GM12878 (cell line): ENCODE results near the gene HCN1. TPM values are rescaled to one million over a fixed set of nuclear protein-coding genes. Genes with fewer than 3 reads are reported as not detected.
"Not testable (repeated sequence)": the region's sequence is repeated elsewhere in the genome, so short reads cannot be mapped to it uniquely, and the experiment has no call there.

Experiments used
- ATAC-seq: fragments of 200-7000 bp; cut with Tn5 transposase; 3 replicates; pipeline ENCODE4 v1.9.1; 2020; ENCODE audit warnings: mild to moderate bottlenecking, moderate library complexity
- BruUV-seq: library from RNA; stranded (reverse); fragments of 400-500 nt; replicated peaks from 2 replicates; lab custom pipeline; 2021; lab: Mats Ljungman, UMichigan
- CTCF ChIA-PET: fragments of 300-600 bp; sonication (Branson Sonifier 250); formaldehyde crosslinking; extraction: SDS; loops from one replicate; lab custom pipeline; 2021; ENCODE audit warnings: inconsistent platforms; lab: Yijun Ruan, JAX
- POLR2A ChIA-PET: fragments of 350-600 bp; formaldehyde crosslinking; extraction: SDS; loops from one replicate; lab custom pipeline; 2021; ENCODE audit warnings: inconsistent platforms; lab: Charles Lee
- RAD21 ChIA-PET: fragments of 300-600 bp; sonication (Branson Sonifier 250); formaldehyde crosslinking; loops from one replicate; lab custom pipeline; 2023; ENCODE audit warnings: antibody characterized with exemption; ENCODE audit not compliant: unreplicated experiment; lab: Charles Lee
- SMC1A ChIA-PET: fragments of 300-600 bp; sonication (Branson Sonifier 250); formaldehyde crosslinking; loops from one replicate; lab custom pipeline; 2023; ENCODE audit not compliant: unreplicated experiment, uncharacterized antibody; lab: Charles Lee
- DNase-seq: peaks from one replicate; pipeline ENCODE4 v3.0.0-alpha.2; 2011; ENCODE audit warnings: low read depth, low spot score
- FAIRE-seq: peaks from 3 replicates; lab custom pipeline; 2011; peaks lifted over from hg19 to GRCh38; lab: Jason Lieb, UNC
- H2AFZ ChIP-seq: 2 replicates; pipeline ENCODE4 v1.6.0; 2011; ENCODE audit warnings: low read depth, low read length, control low read depth; ENCODE audit not compliant: control insufficient read depth
- H3K27ac ChIP-seq: 2 replicates; pipeline ENCODE4 v1.5.1; 2011; ENCODE audit warnings: control low read depth; ENCODE audit not compliant: control insufficient read depth, insufficient read depth
- H3K27me3 ChIP-seq, 2 experiments: replicated peaks in 1 of 2; 2 replicates each; pipeline versions ENCODE4 v1.6.0 to v1.6.1; 2011; ENCODE audit warnings: low read length in 1 of 2; ENCODE audit not compliant: control insufficient read depth in 2 of 2, insufficient read depth in 2 of 2
- H3K36me3 ChIP-seq, 2 experiments: 2 replicates each; pipeline ENCODE4 v1.5.1; 2011; ENCODE audit warnings: low read length in 1 of 2; ENCODE audit not compliant: control insufficient read depth in 2 of 2, insufficient read depth in 2 of 2
- H3K4me1 ChIP-seq: 2 replicates; pipeline ENCODE4 v1.6.1; 2011; ENCODE audit warnings: mild to moderate bottlenecking, low read length, moderate library complexity, mixed read lengths; ENCODE audit not compliant: control insufficient read depth, insufficient read depth
- H3K4me2 ChIP-seq: 2 replicates; pipeline ENCODE4 v1.6.0; 2011; ENCODE audit warnings: control low read depth; ENCODE audit not compliant: control insufficient read depth, insufficient read depth
- H3K4me3 ChIP-seq: fragments of 200-600 bp; sonication (generic); 2 replicates; pipeline ENCODE4 v1.5.1; 2016
- H3K79me2 ChIP-seq: 2 replicates; pipeline ENCODE4 v1.6.0; 2011; ENCODE audit warnings: low read length; ENCODE audit not compliant: control insufficient read depth, insufficient read depth
- H3K9ac ChIP-seq: 2 replicates; pipeline ENCODE4 v1.8.0; 2011; ENCODE audit warnings: low read length, control low read depth, mixed read lengths; ENCODE audit not compliant: control insufficient read depth, insufficient read depth
- H3K9me3 ChIP-seq: replicated peaks from 3 replicates; pipeline ENCODE4 v1.5.1; 2011; ENCODE audit warnings: mild to moderate bottlenecking, low read length; ENCODE audit not compliant: control insufficient read depth, insufficient read depth
- H4K20me1 ChIP-seq: 2 replicates; pipeline ENCODE4 v1.6.0; 2011; ENCODE audit not compliant: control insufficient read depth, insufficient read depth
- BCL3 ChIP-seq: IDR thresholded peaks from 2 replicates; pipeline ENCODE4 v1.6.1; 2011; ENCODE audit warnings: borderline replicate concordance, low read depth, mild to moderate bottlenecking, moderate library complexity, low read length; ENCODE audit not compliant: insufficient read depth, poor library complexity, severe bottlenecking
- EZH2 ChIP-seq: IDR thresholded peaks from 2 replicates; pipeline ENCODE4 v1.6.1; 2012; ENCODE audit warnings: low read depth, mild to moderate bottlenecking, control low read depth, inconsistent platforms, low read length, borderline replicate concordance; ENCODE audit not compliant: control insufficient read depth
- HDAC6 ChIP-seq: fragments of 200-600 bp; sonication (generic); IDR thresholded peaks from one replicate; pipeline ENCODE4 v1.8.0; 2017; ENCODE audit warnings: antibody characterized with exemption; ENCODE audit not compliant: unreplicated experiment
- MEF2B ChIP-seq: fragments of 450-650 bp; IDR thresholded peaks from 2 replicates; pipeline ENCODE4 v1.6.1; 2018; ENCODE audit warnings: mild to moderate bottlenecking, moderate library complexity; ENCODE audit not compliant: partially characterized antibody, poor library complexity, severe bottlenecking
- NFYB ChIP-seq: IDR thresholded peaks from 2 replicates; pipeline ENCODE4 v1.6.1; 2011; ENCODE audit warnings: low read depth, mild to moderate bottlenecking, low read length, improper control_type of control experiment, moderate library complexity; ENCODE audit not compliant: insufficient read depth
- RFX5 ChIP-seq: IDR thresholded peaks from 2 replicates; pipeline ENCODE4 v1.6.1; 2011; ENCODE audit warnings: low read depth, low read length, improper control_type of control experiment
- SREBF1 ChIP-seq: IDR thresholded peaks from 2 replicates; pipeline ENCODE4 v1.6.1; 2012; ENCODE audit warnings: mild to moderate bottlenecking, low read length
- TARDBP ChIP-seq: IDR thresholded peaks from 2 replicates; pipeline ENCODE4 v1.6.1; 2016; ENCODE audit warnings: borderline replicate concordance
- ZNF274 ChIP-seq: IDR thresholded peaks from one replicate; pipeline ENCODE4 v1.8.0; 2011; ENCODE audit not compliant: insufficient read length, insufficient read depth
- WGBS: methylation state at CpG from one replicate; pipeline ENCODE4 v1.1.6; 2016; ENCODE audit warnings: low lambda C conversion rate; ENCODE audit not compliant: insufficient replicate concordance, insufficient coverage; ENCODE audit errors: missing lambda C conversion rate; 5-methylcytosine and 5-hydroxymethylcytosine counted together
- in situ Hi-C: fragments of 300-500 bp; cut with MboI; formaldehyde crosslinking; loops from 9 replicates; pipeline ENCODE4 v1.14.3; 2018; ENCODE audit warnings: mixed read lengths
- intact Hi-C: fragments of 100-400 bp; cut with micrococcal nuclease; formaldehyde crosslinking; loops from one replicate; pipeline ENCODE4 v1.14.2; 2022; ENCODE audit not compliant: unreplicated experiment
- polyA plus RNA-seq, 11 experiments: library from polyadenylated mRNA; depleted of rRNA in 4 of 11; unstranded in 6 of 11; stranded (reverse) in 5 of 11; fragments of >200 nt; fragmentation: Nextera tagmentation in 4 of 11; fragmentation: Illumina TruSeq in 1 of 11; extraction: Ambion mirVana in 4 of 11; extraction: Trizol in 1 of 11; gene quantifications; 1 replicate in 1 of 11; 2 replicates in 10 of 11; pipeline versions ENCODE4 v1.2.1 to v1.2.3, GENCODE V29; 2011 to 2016; ENCODE audit warnings: inconsistent platforms in 2 of 11, missing spikeins in 2 of 11, low read depth in 1 of 11
- total RNA-seq, 4 experiments: library from RNA; depleted of rRNA in 3 of 4; stranded (reverse); fragments of >200 nt in 3 of 4; fragmentation: Illumina TruSeq in 1 of 4; extraction: Trizol in 1 of 4; gene quantifications; 2 replicates each; pipeline versions ENCODE4 v1.2.1 to v1.2.3, GENCODE V29; 2013 to 2021
- TF ChIP-seq, protein P1 (sequence below): fragments of 450-650 bp; IDR thresholded peaks from 2 replicates; pipeline ENCODE4 v1.6.1; 2017; ENCODE audit warnings: mild to moderate bottlenecking, moderate library complexity

The HCN1 gene
- total and polyA plus RNA-seq, 10 of the 15 experiments (the other 5 are each of a cell fraction or from before 2014, with no cell fraction given): not detected

- TF ChIP-seq SREBF1: no peak
- no peak for TF ChIP-seq BCL3
- TF ChIP-seq, protein P1, sequence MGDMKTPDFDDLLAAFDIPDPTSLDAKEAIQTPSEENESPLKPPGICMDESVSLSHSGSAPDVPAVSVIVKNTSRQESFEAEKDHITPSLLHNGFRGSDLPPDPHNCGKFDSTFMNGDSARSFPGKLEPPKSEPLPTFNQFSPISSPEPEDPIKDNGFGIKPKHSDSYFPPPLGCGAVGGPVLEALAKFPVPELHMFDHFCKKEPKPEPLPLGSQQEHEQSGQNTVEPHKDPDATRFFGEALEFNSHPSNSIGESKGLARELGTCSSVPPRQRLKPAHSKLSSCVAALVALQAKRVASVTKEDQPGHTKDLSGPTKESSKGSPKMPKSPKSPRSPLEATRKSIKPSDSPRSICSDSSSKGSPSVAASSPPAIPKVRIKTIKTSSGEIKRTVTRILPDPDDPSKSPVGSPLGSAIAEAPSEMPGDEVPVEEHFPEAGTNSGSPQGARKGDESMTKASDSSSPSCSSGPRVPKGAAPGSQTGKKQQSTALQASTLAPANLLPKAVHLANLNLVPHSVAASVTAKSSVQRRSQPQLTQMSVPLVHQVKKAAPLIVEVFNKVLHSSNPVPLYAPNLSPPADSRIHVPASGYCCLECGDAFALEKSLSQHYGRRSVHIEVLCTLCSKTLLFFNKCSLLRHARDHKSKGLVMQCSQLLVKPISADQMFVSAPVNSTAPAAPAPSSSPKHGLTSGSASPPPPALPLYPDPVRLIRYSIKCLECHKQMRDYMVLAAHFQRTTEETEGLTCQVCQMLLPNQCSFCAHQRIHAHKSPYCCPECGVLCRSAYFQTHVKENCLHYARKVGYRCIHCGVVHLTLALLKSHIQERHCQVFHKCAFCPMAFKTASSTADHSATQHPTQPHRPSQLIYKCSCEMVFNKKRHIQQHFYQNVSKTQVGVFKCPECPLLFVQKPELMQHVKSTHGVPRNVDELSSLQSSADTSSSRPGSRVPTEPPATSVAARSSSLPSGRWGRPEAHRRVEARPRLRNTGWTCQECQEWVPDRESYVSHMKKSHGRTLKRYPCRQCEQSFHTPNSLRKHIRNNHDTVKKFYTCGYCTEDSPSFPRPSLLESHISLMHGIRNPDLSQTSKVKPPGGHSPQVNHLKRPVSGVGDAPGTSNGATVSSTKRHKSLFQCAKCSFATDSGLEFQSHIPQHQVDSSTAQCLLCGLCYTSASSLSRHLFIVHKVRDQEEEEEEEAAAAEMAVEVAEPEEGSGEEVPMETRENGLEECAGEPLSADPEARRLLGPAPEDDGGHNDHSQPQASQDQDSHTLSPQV: no peak
- no peak for TF ChIP-seq EZH2
- no peak for TF ChIP-seq MEF2B
- TF ChIP-seq TARDBP: no peak
- no peak for TF ChIP-seq ZNF274
- TF ChIP-seq, all 136 proteins: peak for 0
Measured at GRCh38 chr5:45484781-45485180, 211.4 kb downstream of the HCN1 start (continued).

GRCh38 chr5:45454114-45454513 lies 242.1 kb downstream of the HCN1 start:
- ChIA-PET RAD21 (no interaction called here), POLR2A (no interaction called here), SMC1A (no interaction called here), CTCF (no interaction called here)
- intact Hi-C loops (no loop called here), in situ Hi-C loops (no loop called here)
- peak; percentile 77 for TF ChIP-seq NFYB
- peak; percentile 95 for TF ChIP-seq RFX5
- TF ChIP-seq HDAC6: no peak
- 33% methylated on average over 4 of the region's 4 CpGs for WGBS
- Histone ChIP-seq H3K4me3 (no peak overlapping the region), H3K4me2 (no peak overlapping the region), H4K20me1 (no peaks in the 10 kb centered on the region), H3K79me2 (no peaks in the 10 kb centered on the region), H3K4me1 (no peaks in the 10 kb centered on the region), H3K27me3 (no peaks in the 10 kb centered on the region), H3K36me3 (no peaks in the 10 kb centered on the region), H3K9ac (no peak overlapping the region), H3K27ac (no peak overlapping the region), H3K9me3 (no peaks in the 10 kb centered on the region), H2AFZ (no peak overlapping the region)
- no TSS peak for BruUV-seq
- ATAC-seq: peak; percentile 55; the same call in 2 of the 3 replicates
- DNase-seq: no peak
- FAIRE-seq: no peak

- in situ Hi-C loops, intact Hi-C loops, DNase-seq, POLR2A ChIA-PET, H3K4me2 ChIP-seq, CTCF ChIA-PET, ATAC-seq, H3K4me1 ChIP-seq, H3K27ac ChIP-seq, RAD21 ChIA-PET, H3K27me3 ChIP-seq, H3K36me3 ChIP-seq, H3K9ac ChIP-seq, BruUV-seq, SMC1A ChIA-PET, H3K9me3 ChIP-seq, H3K4me3 ChIP-seq, FAIRE-seq, H3K79me2 ChIP-seq, H4K20me1 ChIP-seq, H2AFZ ChIP-seq: not testable (repeated sequence)
- WGBS: 70% methylated on average over 15 of the region's 15 CpGs
Measured at GRCh38 chr5:45444856-45445255, 251.3 kb downstream of the HCN1 start.
